Stimulated activated CD8-positive, alpha-beta memory T cell treated with anti-CD3 and anti-CD28 coated beads, Interleukin-12 subunit alpha, Interleukin-12 subunit beta, amount 100 ng/mL, for 1 hour (primary cell): ENCODE data around the gene PRTG.
"Not testable (repeated sequence)": the region's sequence is repeated elsewhere in the genome, so short reads cannot be mapped to it uniquely, and the experiment has no call there.

Experiments
- DNase-seq: peaks from one replicate; pipeline ENCODE4 v3.0.0-alpha.2; 2020; ENCODE audit warnings: low read depth

Gene PRTG, protein sequence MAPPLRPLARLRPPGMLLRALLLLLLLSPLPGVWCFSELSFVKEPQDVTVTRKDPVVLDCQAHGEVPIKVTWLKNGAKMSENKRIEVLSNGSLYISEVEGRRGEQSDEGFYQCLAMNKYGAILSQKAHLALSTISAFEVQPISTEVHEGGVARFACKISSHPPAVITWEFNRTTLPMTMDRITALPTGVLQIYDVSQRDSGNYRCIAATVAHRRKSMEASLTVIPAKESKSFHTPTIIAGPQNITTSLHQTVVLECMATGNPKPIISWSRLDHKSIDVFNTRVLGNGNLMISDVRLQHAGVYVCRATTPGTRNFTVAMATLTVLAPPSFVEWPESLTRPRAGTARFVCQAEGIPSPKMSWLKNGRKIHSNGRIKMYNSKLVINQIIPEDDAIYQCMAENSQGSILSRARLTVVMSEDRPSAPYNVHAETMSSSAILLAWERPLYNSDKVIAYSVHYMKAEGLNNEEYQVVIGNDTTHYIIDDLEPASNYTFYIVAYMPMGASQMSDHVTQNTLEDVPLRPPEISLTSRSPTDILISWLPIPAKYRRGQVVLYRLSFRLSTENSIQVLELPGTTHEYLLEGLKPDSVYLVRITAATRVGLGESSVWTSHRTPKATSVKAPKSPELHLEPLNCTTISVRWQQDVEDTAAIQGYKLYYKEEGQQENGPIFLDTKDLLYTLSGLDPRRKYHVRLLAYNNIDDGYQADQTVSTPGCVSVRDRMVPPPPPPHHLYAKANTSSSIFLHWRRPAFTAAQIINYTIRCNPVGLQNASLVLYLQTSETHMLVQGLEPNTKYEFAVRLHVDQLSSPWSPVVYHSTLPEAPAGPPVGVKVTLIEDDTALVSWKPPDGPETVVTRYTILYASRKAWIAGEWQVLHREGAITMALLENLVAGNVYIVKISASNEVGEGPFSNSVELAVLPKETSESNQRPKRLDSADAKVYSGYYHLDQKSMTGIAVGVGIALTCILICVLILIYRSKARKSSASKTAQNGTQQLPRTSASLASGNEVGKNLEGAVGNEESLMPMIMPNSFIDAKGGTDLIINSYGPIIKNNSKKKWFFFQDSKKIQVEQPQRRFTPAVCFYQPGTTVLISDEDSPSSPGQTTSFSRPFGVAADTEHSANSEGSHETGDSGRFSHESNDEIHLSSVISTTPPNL

DNA sequence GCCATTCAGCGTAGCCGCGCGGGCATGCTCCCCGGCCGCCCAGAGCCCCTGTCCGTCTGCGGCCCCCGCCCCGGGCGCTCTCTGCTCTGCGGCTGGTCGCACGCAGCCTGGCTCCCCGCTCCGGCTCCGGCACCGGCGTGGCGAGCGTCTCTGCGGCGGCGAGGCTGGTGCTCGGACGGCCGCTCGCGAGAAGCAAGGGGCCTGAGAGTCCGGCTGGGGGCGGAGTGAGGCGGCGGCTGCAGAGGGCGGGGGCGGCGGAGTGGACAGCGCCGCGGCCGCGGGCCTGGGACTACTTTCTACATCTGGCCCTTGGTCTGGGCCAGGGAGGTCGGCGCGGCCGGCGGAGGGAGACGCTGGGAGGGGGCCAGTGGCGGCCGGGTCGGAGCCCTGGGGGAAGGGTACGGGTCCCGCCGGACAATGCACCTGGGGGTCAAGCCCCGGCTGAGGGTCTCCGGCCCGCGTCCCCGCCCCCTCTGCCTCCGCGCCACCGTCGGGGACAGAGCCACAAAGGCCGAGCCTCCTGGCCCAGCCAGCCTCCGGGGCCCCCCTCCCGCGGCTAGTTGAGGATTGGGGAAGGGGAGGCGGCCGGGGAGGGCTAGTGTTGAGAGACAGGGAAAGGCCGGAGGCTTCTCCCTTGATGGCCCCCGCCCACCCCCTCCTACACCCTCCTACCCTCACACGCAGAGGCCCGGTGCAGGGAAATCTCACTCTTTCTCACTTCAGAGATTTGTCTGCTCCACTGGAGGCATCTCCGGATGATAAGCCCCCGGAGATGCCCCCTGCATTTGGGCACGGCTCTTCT is at the start of gene PRTG:
TSS of gene PRTG (minus strand) at position 226 of the 802 bp plus-strand sequence. CDS start at position 5, 221 bp downstream.
- DNase-seq, result no peak

DNA sequence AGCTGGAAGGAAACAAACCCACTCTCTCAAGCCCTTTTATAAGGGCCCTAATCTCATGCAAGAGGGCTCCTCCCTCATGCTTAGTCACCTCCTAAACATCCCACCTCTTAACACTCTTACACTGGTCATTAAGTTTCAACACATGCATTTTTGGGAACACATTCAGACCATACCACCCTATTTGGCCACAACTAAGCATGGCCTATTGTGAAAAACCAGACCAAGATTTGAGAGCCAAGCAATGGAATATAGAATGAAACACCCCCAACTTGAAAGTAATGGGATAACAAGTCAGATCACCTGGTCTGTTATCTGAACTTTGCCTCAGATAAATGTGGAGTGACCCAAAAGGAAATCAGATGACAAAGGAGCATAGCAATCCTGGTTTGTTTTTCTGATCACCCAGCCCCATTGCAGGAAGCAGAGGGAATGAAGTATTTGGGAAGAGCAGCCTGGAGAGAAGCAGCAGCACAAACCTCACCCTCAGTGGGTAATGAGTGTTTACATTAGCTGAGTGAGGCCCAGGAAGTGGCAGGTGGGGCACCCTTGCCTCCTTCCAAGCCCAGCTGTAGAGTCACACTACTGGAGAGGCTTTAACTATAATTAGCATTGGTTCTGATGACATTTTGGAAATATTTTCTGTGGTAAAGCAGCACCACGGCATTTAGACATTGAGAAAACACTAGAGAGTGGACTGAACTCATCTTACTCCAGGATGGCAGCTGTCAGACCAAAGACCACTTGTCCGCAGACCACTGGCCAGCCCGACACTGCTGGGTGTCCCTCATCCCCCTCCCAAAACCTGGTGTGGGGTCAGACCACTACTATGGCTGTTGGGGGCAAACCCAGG is 48.8 kb upstream of the PRTG start:
- DNase-seq, result no peak

DNA sequence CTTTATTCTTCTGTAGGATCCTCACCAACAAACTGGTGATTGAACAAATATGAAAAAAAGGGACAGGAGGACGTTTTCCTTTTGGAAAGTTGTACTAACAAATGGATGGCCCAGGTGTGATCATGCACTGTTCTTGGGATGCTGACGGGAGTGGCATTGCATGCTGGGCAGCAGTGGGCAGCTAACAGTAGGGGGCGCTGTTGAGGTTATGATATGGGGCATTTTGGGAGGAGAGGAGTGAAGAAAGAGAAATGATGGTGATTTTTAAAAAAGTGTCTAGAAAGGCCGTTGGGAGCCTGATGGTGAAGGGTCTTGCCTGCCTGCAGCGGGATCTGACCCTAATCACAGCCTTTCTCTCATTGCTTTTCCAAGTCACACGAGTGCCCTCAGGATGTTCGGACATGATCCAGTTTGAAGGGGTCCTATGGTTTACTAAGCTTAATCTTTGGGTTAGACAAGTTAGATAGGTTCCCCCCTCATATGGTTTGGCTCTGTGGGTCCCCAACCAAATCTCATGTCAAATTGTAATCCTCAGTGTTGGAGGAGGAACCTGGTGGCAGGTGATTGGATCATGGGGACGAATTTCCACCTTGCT is 46.2 kb upstream of the PRTG start:
- peak; percentile 4 for DNase-seq

DNA sequence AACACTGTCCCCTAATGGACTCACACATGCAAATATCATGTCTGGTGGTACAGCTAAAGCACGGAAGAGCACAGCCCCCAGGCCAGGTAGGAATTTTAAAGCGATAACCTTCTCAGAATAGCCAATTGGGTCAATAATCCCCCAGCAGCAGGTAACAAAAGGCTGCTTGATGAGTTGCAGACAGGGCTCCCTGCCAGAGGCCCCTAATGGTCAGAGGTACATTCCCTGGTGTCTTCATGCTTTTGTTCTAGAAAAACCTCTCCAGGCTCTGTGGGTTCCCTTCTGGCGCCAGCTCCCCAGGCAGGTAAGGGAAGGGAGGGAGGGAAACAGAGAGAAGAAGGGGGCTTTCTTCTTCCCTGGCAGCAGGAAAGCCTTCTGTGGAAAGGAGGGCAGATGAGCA is 43.4 kb upstream of the PRTG start:
- no peak for DNase-seq

DNA sequence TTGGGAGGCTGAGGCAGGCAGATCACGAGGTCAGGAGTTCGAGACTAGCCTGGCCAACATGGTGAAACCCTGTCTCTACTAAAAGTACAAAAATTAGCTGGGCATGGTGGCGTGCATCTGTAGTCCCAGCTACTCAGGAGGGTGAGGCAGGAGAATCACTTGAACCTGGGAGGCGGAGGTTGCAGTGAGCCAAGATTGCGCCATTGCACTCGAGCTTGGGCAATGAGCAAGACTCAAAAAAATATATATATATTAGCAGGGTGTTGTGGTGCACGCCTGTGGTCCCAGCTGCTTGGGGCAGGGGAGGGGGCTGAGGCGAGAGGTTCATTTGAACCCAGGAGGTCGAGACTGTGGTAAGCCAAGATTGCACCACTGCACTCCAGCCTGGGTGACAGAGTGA is 42.6 kb upstream of the PRTG start:
- DNase-seq, result not testable (repeated sequence)

DNA sequence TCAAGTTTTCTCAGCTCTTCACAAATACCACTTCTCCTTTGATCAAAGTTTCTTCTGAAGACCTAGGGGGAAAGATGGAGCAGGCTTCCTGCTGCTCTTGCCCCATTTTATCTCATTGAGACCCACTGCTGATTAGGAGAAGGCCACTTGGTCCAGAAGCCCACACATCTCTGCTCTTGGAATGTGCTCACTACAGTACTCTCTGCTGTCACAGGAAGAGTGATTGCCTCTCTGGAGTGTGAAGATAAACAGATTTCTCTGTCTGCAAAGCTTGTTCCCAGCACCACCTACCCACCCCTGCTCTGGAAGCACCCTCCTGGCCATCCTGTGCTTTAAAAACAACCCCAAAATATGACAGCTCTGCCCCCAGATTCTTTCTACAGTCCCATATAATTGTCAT is 41.3 kb upstream of the PRTG start:
- no peak for DNase-seq

DNA sequence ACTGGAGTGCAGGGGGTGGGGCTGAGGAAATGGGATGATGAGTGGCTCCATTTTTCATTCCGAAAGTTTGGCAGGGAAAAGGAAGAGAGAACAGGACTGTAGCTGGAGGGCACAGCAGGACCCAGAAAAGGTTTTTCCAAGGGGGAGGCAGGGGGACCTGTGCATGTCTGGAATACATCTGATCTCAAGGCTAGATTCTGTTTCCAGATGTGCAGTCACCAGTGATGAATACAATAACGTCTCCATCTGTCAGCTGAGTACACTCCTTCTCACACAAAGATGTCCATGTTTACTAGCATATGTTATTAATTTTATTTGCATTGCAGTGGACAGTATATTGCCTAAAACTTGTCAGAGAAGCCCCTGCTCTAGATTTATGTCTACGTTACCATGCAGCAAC is 39.9 kb upstream of the PRTG start:
- DNase-seq, result no peak

DNA sequence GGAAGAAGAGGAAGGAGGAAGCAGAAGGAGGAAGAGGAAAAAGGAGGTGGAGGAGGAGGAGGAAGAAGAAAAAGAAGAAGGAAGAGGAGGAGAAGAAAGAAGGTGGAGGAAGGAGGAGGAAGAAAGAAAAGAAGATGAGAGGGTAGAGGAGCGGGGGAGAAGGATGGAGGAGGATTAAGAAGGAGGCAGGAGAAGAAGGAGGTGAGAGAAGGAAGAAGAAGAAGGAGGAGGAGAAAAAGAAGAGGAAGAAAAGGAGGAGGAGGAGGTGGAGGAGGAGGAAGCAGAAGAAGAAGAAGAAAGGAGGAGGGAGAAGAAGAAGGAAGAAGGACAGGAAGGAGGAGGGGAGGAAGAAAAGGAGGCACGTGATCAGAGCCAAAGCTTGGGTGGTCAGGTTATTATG is 37.3 kb upstream of the PRTG start:
- DNase-seq, result no peak

DNA sequence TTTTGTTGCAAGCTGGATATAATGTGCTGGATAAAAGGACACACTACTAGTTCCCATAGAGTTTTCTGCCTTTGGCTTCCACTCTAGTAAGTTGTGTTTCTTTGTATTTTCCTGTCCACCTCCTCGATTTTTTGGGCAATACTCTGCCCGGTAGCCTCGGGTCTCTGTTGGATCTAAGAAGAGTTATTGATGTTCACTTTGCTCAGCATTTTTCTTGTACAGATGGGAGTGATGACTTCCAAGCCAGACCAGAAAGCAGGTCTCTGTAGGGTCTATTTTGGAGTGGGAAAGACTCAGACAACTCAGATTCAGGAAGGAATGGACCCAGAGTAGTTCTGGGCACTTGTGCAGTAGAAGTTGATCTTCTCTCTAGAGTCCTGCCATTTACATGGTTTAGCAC is 36.0 kb upstream of the PRTG start:
- no peak for DNase-seq

DNA sequence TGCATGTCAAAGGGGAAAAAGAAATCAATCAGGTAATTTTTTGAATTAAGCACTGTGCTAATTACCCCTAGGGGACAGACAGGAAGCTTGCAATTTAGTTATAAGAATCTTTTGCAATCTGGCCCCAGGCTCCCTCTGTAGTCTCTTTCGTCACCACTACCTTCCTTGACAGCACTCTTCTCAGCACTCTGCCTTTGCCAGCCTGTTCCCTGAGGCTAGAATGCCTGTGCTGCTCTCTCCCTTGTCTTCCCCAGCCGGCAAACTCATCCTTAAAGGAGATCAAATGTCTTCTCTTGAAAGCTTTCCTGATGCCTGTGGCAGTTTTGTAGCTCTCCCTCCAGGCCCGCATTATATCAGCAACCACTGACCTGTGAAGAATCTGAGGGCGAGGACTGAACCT is 32.4 kb upstream of the PRTG start:
- no peak for DNase-seq

DNA sequence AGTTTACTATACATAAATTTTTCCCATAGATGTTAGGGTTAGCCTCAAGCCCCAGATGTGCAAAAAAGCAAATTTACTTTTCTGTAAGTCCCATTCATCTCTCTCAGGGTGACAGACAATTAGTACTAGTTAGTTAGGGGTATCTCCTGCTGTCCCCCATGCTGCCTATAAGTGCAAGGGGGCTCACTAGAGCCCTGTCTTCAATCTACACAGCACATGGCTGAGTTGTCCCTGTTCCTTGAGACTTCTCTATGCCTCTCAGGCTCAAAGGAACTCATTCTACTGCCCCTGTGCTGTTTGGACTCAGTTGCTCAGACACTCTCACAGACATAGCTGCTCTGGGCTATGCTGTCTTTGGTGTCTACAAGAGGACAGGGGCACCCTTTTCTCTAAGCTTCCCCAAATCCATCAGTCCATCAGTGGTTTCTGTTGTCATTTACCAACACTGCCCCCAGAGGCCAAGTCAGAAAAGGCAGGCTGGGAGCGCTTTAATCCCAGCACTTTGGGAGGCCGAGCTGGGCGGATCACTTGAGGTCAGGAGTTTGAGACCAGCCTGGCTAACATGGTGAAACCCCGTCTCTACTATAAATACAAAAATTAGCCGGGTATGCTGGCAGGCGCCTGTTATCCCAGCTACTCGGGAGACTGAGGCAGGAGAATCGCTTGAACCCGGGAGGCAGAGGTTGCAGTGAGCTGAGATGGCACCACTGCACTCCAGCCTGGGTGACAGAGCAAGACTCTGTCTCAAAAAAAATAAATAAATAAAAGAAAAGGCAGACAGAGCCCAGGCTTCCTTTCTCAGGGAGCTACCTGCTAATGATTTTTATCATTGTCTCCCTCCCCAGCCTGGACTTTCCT is 31.4 kb upstream of the PRTG start:
- no peak for DNase-seq

DNA sequence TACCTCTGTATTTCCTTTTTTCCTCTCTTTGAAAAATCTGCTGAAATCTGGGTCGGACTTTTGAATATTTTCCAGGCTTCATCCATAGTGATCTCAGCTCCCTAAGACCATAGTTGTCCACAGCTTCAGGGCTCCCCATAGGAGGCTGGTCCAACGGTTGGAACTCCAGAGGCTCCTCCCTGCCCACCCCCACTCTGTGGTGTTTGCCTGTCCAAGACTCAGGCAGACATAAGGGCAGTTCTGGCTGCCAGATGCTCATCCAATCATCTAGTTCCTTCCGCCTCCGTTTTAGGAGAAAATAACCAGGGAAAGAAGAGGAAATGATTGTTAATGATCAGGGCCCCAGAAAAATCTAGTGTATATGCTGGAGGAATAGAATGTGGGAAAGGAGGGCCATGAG is 27.9 kb upstream of the PRTG start:
- no peak for DNase-seq

DNA sequence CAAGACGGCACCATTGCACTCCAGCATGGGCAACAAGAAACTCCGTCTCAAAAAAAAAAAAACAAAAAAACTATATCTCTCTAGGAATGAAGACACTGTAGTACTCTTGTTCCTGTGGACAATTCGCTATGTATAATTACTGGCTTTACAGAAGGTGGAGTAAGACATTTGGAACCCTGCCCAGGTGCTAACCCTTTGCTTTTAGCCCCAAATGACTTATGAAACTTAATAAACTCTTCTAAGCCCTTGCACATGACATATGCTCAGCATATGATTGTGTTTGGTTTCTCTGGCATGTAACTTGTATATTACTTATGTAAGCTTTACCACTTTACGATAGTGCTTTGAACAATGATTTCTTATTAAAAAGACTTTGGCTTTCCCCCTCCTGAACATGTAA is 27.3 kb upstream of the PRTG start:
- no peak for DNase-seq

DNA sequence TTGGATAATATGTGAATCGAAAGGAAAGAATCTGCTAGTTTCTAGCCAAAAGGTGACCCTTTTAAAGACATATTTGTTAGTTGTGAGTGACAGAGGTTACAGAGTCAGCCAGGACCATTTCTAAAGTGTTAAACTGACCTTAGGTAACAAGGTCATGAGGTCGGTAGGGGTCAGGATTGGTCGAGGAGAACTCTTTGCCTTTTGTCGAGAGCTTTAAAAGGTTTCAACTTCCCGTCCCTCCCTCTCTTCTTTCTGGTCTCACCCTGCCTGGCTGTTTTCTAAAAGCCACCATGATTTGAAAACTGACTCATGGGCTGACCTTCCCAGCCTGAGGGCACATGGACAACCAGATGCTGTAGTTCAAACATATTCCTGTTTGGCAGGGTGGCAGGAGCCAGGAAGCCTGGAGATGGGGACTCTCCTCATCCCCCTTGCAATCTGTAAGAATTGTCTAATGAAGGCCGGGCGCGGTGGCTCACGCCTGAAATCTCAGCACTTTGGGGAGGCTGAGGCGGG is 25.8 kb upstream of the PRTG start:
- DNase-seq, result no peak

DNA sequence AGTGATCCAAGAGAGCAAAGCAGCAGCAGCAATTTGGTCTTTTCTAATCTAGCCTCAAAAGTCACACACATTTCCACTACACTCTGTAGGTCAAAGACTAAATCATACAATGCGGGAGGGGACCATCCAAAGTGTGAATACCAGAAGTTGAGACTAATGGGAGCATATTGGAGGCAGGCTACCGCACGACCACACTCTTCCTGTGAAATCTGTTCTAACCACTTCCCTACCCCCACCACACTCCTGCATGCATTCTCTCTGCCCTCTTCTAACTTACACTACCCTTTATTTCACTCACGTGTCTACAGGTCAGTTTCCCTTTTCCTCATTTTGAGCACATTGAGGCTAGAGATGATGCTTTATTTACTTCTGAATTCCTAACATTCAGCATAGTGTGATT is 23.7 kb upstream of the PRTG start:
- DNase-seq, result no peak

DNA sequence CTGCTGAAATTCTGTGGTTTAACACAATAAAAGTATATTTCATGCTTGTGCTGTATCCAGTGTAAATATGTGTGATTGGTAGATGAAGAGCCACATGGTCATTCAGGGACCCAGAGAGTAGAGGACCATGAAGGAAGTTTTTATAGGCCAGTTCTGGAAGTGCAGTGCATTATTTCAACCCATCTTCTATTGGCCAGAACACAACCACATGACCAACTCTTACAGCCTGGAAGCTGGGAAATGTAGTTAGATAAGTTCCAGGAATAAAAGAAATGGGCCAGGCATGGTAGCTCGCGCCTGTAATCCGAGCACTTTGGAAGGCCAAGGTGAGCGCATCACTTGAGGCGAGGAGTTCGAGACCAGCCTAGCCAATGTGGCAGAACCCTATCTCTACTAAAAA is 21.4 kb upstream of the PRTG start:
- DNase-seq, result no peak

DNA sequence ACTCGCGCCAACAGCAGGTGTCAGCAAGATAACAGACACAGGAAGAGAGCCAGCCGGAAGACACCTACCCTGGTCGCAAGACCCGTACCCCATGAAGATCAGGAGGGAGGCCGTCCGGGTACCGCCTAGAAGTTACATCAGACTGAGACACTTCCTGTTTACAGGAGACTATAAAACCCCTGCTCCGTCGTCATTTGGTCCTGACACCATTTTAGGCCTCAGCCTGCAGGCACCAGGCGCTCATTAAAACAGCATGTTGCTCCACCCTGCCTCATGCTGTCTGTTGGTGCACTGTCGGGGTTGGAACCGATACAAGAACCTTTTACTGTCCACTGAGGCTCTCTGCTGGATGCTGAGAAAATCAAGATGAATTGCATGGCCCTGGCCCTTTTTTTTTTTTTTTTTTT is 15.6 kb upstream of the PRTG start:
- DNase-seq, result no peak

DNA sequence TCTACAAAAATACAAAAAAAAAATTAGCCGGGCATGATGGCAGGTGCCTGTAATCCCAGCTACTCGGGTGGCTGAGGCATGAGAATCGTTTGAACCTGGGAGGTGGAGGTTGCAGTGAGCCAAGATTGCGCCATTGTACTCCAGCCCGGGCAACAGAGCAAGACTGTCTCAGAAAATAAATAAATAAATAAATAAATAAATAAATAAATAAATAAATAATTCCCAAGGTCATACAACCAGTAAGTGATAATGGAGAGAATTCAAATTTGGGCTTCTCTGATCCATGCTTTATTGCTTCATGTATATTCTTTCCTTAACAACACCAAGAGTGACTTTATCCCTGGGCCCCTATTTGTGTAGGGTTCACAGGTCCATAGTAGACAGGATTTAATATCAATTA is 10.5 kb upstream of the PRTG start:
- DNase-seq, result not testable (repeated sequence)

DNA sequence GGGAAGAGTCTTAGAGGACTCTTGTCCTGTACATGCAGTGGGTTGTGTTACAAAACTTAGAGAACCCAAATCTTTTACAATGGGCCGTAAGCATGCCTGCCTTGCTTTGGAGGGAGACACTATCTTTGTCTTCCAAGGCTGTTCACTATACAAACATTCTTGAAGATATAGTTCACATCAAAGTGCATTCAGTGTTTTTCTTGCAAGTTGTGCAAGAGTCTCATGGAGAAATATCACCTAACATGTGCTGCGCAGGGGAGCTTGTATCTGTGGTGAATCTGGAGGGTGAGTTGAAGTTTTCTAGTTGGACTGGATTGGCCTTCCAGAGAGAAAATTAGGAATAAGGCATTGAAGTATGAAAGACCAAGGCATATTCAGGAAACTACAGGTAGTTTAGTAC is 7.8 kb upstream of the PRTG start:
- no peak for DNase-seq
